HUDEP-2 (cell line): ENCODE measurements around the gene GAGE2A.
"Not testable (repeated sequence)": the region's sequence is repeated elsewhere in the genome, so short reads cannot be mapped to it uniquely, and the experiment has no call there.

ENCODE experiments used
- DNase-seq, 76 experiments: peaks; one replicate each; lab custom pipeline; 2025; ENCODE audit not compliant: unreplicated experiment in 76 of 76; lab: John Stamatoyannopoulos, UW

GAGE2A gene

GRCh38 chrX:49589196-49589595, at the start of gene GAGE2A:
GAGE2A (plus strand) TSS chrX:49589496; CDS start chrX:49590651, 1,155 bp downstream.
- not testable (repeated sequence) for DNase-seq

DNA sequence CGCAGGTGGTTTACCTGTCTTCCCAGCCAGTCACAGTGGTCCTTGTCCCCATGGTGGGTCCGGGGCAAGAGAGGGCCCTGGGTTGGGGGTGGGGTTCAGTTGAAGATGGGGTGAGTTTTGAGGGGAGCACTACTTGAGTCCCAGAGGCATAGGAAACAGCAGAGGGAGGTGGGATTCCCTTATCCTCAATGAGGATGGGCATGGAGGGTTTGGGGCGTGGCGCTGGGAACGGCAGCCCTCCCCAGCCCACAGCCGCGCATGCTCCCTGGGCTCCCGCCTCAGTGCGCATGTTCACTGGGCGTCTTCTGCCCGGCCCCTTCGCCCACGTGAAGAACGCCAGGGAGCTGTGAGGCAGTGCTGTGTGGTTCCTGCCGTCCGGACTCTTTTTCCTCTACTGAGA, 47.9 kb upstream of the GAGE2A start, which contains the start of gene GAGE12D:
TSS of gene GAGE12D (plus strand) at position 301 of the 400 bp plus-strand sequence. CDS start 1,155 bp downstream, outside the sequence.
- not testable (repeated sequence) for DNase-seq

- not testable (repeated sequence) for DNase-seq
These were observed 38.3 kb upstream of the GAGE2A start, which contains the start of gene GAGE12E for GRCh38 chrX:49550989-49551388. GAGE12E (plus strand) TSS chrX:49551289; CDS start chrX:49552444, 1,155 bp downstream.

GRCh38 chrX:49560542-49560941, 28.8 kb upstream of the GAGE2A start, which contains the start of gene GAGE12F:
GAGE12F (plus strand) TSS chrX:49560842; CDS start chrX:49561997, 1,155 bp downstream.
- DNase-seq = not testable (repeated sequence)

DNA sequence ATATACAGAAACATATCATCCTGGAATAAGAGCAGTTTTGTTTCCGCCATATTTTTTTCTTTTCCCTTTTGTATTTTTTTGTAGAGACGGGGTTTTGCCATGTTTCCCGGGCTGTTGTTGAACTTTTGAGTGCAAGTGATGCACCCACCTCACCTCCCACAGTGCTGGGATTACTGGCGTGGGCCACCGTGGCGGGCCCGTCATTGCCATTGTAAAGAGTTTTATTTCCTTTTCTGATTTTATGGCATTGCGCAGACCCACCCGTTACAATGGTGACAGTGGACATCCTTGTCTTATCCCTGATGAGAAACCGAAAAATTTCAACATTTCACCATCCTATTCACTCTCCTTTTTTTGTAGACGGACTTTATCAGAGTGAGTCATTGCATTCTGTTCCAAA, 20.6 kb upstream of the GAGE2A start:
- not testable (repeated sequence) for DNase-seq

DNA sequence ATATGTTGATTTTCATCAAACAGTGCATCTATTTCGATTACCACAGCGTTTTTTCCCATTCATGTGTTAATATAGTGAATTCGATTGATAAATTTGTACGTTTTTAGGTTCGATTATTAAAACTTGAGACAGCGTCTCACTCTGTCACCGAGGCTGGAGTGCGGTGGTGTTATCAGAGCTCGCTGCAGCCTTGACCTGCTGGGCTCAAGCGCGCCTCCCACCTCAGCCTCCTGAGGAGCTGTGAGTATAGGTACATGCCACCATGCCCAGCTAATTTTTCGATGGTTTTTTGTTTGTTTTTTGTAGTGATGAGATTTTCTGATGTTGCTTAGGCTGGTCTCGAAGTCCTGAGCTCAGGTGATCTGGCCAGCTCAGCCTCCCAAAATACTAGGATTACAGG, 20.1 kb upstream of the GAGE2A start:
- DNase-seq = not testable (repeated sequence)

DNA sequence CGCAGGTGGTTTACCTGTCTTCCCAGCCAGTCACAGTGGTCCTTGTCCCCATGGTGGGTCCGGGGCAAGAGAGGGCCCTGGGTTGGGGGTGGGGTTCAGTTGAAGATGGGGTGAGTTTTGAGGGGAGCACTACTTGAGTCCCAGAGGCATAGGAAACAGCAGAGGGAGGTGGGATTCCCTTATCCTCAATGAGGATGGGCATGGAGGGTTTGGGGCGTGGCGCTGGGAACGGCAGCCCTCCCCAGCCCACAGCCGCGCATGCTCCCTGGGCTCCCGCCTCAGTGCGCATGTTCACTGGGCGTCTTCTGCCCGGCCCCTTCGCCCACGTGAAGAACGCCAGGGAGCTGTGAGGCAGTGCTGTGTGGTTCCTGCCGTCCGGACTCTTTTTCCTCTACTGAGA, 19.2 kb upstream of the GAGE2A start, which contains the start of gene GAGE12G:
TSS of gene GAGE12G (plus strand) at position 301 of the 400 bp plus-strand sequence. CDS start 1,155 bp downstream, outside the sequence.
- not testable (repeated sequence) for DNase-seq

GRCh38 chrX:49579649-49580048, 9.6 kb upstream of the GAGE2A start, which contains the start of gene GAGE12H:
GAGE12H (plus strand) TSS chrX:49579949; CDS start chrX:49581104, 1,155 bp downstream.
- not testable (repeated sequence) for DNase-seq

DNA sequence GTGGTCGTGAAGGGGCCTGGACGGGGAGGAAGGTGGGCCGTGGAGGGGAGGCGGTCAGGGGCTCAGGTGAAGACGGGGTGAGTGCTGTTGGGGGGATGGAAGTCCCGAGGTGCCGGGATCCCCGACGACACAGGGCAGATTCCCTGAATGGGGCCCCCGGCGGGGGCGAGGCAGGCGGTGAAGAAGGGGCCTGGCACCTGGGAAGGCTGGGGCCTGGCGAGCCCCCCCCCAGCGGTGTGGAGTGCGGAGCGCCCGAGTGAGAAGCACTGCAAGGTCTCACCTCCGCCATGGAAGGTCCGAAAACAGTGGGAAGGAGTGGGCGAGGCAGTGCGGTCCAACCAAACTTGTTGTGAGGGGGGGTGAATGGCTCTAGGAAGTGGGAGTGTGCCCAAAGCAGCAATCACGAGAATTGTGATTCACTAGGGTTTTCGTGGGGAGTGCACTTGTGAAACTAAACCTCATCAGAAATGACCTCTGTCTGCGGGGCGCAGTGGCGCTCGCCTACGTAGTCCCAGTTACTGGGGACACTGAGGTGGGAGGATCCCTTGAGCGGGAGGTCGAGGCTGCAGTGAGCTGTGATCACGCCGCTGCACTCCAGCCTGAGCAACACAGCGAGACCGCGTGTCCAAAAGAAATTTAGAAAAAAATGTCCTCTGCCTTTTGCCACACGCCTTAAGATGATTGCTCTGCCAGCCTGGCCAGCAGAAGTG, 628 bp downstream of the GAGE2A start:
- DNase-seq = not testable (repeated sequence)

DNA sequence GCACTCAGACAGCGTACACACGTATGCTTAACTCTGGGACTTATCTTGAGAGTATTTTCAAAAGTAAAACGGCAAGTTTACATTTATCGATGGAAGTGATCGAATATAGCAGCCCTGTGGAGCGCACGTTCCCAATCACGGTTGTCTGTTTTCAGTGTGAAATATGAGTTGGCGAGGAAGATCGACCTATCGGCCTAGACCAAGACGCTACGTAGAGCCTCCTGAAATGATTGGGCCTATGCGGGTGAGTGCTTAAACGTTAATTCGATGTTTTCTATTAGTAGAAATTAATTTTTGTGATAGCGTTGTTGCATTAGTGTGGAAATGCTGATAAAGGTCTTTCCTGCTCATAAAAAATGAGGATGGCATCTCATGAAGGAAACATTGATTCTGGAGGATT, 1.2 kb downstream of the GAGE2A start:
- DNase-seq = not testable (repeated sequence)

DNA sequence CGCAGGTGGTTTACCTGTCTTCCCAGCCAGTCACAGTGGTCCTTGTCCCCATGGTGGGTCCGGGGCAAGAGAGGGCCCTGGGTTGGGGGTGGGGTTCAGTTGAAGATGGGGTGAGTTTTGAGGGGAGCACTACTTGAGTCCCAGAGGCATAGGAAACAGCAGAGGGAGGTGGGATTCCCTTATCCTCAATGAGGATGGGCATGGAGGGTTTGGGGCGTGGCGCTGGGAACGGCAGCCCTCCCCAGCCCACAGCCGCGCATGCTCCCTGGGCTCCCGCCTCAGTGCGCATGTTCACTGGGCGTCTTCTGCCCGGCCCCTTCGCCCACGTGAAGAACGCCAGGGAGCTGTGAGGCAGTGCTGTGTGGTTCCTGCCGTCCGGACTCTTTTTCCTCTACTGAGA, 9.4 kb downstream of the GAGE2A start, which contains the start of gene GAGE1:
TSS of gene GAGE1 (plus strand) at position 301 of the 400 bp plus-strand sequence. CDS start 1,155 bp downstream, outside the sequence.
- DNase-seq = not testable (repeated sequence)

GRCh38 chrX:49610718-49611310, 21.5 kb downstream of the GAGE2A start:
- DNase-seq = no peak

DNA sequence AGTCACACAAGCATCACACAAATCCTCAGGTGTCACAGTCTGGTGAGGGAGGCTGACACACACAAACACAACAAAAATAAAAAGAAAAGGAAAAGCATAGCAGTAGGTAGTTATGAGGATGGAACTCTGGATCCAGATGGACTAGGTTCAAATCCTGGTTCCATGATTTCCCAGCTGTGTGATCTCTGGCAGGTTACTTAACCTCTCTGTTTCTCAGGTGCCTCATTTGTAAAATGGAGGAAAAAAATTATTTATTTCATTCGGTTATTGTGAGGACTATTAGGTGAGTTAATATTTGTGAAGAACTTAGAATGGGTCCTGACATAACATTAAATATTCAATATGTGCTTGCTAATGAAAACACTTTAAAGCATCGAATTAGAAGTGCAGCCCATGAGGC, 29.3 kb downstream of the GAGE2A start:
- no peak for DNase-seq

- DNase-seq = peak in 18 of 76 experiments; percentile 0 to 24 (median 2)
These were observed 37.9 kb downstream of the GAGE2A start for GRCh38 chrX:49627086-49627777.

GRCh38 chrX:49644991-49645637, 55.8 kb downstream of the GAGE2A start:
- no peak for DNase-seq
